Smooth muscle cell (in vitro differentiated cells): Measurements from ENCODE around the gene PRPF8. TPM values are rescaled to one million over a fixed set of nuclear protein-coding genes. Genes with fewer than 3 reads are reported as not detected.

Experiments used
- DNase-seq: peaks from one replicate; lab custom pipeline; 2025; ENCODE audit not compliant: unreplicated experiment; lab: John Stamatoyannopoulos, UW
- H2AFZ ChIP-seq: fragments of 200-600 bp; sonication (generic); 2 replicates; pipeline ENCODE4 v1.6.0; 2016; ENCODE audit warnings: antibody characterized with exemption, low read depth, mild to moderate bottlenecking
- H3F3A ChIP-seq: fragments of 200-600 bp; sonication (generic); 2 replicates; pipeline ENCODE4 v1.6.0; 2017; ENCODE audit warnings: antibody characterized with exemption, low read depth
- H3K27ac ChIP-seq: fragments of 200-600 bp; sonication (generic); 2 replicates; pipeline ENCODE4 v1.5.1; 2016; ENCODE audit warnings: low read depth, mild to moderate bottlenecking
- H3K27me3 ChIP-seq: fragments of 200-600 bp; sonication (generic); 2 replicates; pipeline ENCODE4 v1.6.1; 2016; ENCODE audit warnings: low read depth, mild to moderate bottlenecking
- H3K36me3 ChIP-seq: fragments of 200-600 bp; sonication (generic); 2 replicates; pipeline ENCODE4 v1.5.1; 2016; ENCODE audit warnings: low read depth
- H3K4me1 ChIP-seq: fragments of 200-600 bp; sonication (generic); 2 replicates; pipeline ENCODE4 v1.5.1; 2016; ENCODE audit warnings: low read depth
- H3K4me2 ChIP-seq: fragments of 200-600 bp; sonication (generic); 2 replicates; pipeline ENCODE4 v1.6.0; 2016; ENCODE audit warnings: mild to moderate bottlenecking
- H3K4me3 ChIP-seq: fragments of 200-600 bp; sonication (generic); 2 replicates; pipeline ENCODE4 v1.5.1; 2016; ENCODE audit warnings: mild to moderate bottlenecking
- H3K79me2 ChIP-seq: fragments of 200-600 bp; sonication (generic); 2 replicates; pipeline ENCODE4 v1.6.0; 2016; ENCODE audit warnings: low read depth, mild to moderate bottlenecking
- H3K9ac ChIP-seq: fragments of 200-600 bp; sonication (generic); 2 replicates; pipeline ENCODE4 v1.6.0; 2016; ENCODE audit warnings: low read depth
- H3K9me3 ChIP-seq: fragments of 200-600 bp; sonication (generic); replicated peaks from 2 replicates; pipeline ENCODE4 v1.5.1; 2016; ENCODE audit warnings: low read depth
- H4K20me1 ChIP-seq: fragments of 200-600 bp; sonication (generic); 2 replicates; pipeline ENCODE4 v1.6.0; 2016; ENCODE audit warnings: low read depth
- WGBS: methylation state at CpG from one replicate; pipeline ENCODE4 v1.1.7; 2016; ENCODE audit warnings: low lambda C conversion rate; 5-methylcytosine and 5-hydroxymethylcytosine counted together
- polyA plus RNA-seq: library from polyadenylated mRNA; unstranded; fragments of >200 nt; fragmentation: Nextera tagmentation; extraction: Ambion mirVana; gene quantifications from 2 replicates; pipeline ENCODE4 v1.2.1, GENCODE V29; 2016
- total RNA-seq: library from RNA; depleted of rRNA; stranded (reverse); fragments of >200 nt; gene quantifications from 2 replicates; pipeline ENCODE4 v1.2.3, GENCODE V29; 2014
- TF ChIP-seq, protein P1 (sequence below): fragments of 200-600 bp; sonication (generic); IDR thresholded peaks from 2 replicates; pipeline ENCODE4 v1.5.1; 2017; ENCODE audit warnings: borderline replicate concordance, mild to moderate bottlenecking, antibody characterized with exemption; ENCODE audit not compliant: insufficient read depth, poor library complexity, severe bottlenecking

Gene PRPF8
- total and polyA plus RNA-seq, 2 experiments from 2014 or later: 99.7 to 129 TPM

DNA sequence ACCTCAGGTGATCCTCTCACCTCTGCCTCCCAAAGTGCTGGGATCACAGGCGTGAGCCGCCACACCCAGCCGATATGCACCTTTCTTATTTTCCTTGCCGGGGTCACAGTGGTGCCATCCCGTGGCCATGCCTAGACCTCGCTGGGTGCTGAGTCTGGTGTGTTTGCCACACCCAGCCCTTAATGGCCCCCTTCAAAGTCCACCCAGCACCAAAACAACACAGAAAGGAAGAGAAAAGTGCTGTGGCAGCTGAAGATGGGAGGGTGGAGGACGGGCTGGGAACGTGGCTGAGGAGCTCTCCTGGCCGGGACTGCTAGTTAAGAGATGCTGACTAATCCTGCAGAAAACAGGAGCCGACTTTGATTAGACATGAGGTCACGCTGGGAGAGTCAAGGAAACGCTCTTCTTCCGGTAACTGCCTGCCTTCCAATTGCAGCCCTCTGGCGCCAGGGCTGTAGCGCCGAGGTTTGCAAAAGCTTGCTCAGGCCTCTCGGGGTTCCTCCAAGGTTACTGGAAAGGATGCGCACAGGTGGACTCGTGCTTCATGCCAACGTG is 67.0 kb downstream of the PRPF8 start:
- Histone ChIP-seq H3K79me2 (no peaks in the 10 kb centered on the region), H3K9ac (peak overlapping the region; percentile 64), H3K4me3 (no peak overlapping the region), H3F3A (no peaks in the 10 kb centered on the region), H3K36me3 (no peaks in the 10 kb centered on the region), H3K4me1 (no peaks in the 10 kb centered on the region), H3K27ac (peak overlapping the region; percentile 74), H2AFZ (peak overlapping the region; percentile 74), H3K27me3 (no peaks in the 10 kb centered on the region), H3K4me2 (peak overlapping the region; percentile 66), H3K9me3 (no peaks in the 10 kb centered on the region), H4K20me1 (no peaks in the 10 kb centered on the region)
- 43% methylated on average over 20 of the region's 20 CpGs for WGBS
- TF ChIP-seq, protein P1, sequence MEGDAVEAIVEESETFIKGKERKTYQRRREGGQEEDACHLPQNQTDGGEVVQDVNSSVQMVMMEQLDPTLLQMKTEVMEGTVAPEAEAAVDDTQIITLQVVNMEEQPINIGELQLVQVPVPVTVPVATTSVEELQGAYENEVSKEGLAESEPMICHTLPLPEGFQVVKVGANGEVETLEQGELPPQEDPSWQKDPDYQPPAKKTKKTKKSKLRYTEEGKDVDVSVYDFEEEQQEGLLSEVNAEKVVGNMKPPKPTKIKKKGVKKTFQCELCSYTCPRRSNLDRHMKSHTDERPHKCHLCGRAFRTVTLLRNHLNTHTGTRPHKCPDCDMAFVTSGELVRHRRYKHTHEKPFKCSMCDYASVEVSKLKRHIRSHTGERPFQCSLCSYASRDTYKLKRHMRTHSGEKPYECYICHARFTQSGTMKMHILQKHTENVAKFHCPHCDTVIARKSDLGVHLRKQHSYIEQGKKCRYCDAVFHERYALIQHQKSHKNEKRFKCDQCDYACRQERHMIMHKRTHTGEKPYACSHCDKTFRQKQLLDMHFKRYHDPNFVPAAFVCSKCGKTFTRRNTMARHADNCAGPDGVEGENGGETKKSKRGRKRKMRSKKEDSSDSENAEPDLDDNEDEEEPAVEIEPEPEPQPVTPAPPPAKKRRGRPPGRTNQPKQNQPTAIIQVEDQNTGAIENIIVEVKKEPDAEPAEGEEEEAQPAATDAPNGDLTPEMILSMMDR: no peak
- no peak for DNase-seq

DNA sequence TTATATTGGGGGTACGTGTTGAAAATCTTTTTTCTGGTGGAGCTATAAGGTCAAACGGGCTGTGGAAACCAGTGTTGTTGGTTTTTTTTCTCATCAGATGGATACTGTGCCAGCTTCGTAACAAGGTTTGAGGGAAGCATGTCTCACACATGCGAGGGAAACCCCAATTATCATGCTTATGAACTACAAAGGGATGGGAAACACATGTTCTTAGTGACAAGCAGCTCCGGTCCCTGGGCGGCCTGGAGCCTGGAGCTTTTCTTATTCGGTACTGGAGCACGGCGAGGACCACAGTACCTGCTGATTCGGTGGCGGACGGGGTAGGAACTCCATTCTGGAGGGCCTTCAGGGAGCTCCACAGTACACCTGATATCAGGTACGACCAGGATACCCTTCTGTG is 68.6 kb downstream of the PRPF8 start:
- H3K9me3 ChIP-seq: no peaks in the 10 kb centered on the region
- H3K27ac ChIP-seq: no peak overlapping the region
- H3K4me1 ChIP-seq: no peaks in the 10 kb centered on the region
- no peaks in the 10 kb centered on the region for H3K27me3 ChIP-seq
- no peak overlapping the region for H3K4me3 ChIP-seq
- H3K36me3 ChIP-seq: no peaks in the 10 kb centered on the region
- H3K9ac ChIP-seq: no peak overlapping the region
- 90% methylated on average over 13 of the region's 13 CpGs for WGBS
- H3F3A ChIP-seq: no peaks in the 10 kb centered on the region
- H3K79me2 ChIP-seq: no peaks in the 10 kb centered on the region
- no peak for DNase-seq
- H3K4me2 ChIP-seq: no peak overlapping the region
- no peak overlapping the region for H2AFZ ChIP-seq
- no peaks in the 10 kb centered on the region for H4K20me1 ChIP-seq
- TF ChIP-seq, protein P1: no peak

DNA sequence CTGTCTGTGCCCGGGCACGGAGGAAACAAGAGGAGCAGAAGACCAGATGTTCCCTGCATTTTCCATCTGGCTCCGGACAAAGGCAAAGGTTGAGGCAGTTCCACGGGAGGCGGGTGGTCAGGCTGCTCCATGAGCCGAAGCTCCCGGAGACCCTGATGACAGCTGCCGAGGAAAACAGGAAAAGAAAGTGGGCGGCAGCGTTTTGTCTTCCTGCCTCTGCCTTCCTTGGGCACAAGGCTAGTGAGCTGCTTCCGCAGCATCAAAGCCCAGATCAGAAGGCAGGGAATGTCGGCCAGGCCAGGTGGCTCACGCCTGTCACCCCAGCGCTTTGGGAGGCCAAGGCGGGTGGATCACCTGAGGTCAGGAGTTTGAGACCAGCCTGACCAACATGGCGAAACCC is 72.3 kb downstream of the PRPF8 start:
- Histone ChIP-seq H3F3A (peaks cover 9% of the 10 kb centered on the region), H3K9me3 (no peaks in the 10 kb centered on the region), H3K36me3 (no peaks in the 10 kb centered on the region), H3K27ac (no peak overlapping the region), H3K4me1 (no peaks in the 10 kb centered on the region), H3K27me3 (no peaks in the 10 kb centered on the region), H3K4me2 (no peak overlapping the region), H3K79me2 (no peaks in the 10 kb centered on the region), H3K9ac (no peak overlapping the region), H3K4me3 (no peak overlapping the region), H2AFZ (no peak overlapping the region), H4K20me1 (no peaks in the 10 kb centered on the region)
- DNase-seq: no peak
- TF ChIP-seq, protein P1: no peak
- 83% methylated on average over 16 of the region's 16 CpGs for WGBS

DNA sequence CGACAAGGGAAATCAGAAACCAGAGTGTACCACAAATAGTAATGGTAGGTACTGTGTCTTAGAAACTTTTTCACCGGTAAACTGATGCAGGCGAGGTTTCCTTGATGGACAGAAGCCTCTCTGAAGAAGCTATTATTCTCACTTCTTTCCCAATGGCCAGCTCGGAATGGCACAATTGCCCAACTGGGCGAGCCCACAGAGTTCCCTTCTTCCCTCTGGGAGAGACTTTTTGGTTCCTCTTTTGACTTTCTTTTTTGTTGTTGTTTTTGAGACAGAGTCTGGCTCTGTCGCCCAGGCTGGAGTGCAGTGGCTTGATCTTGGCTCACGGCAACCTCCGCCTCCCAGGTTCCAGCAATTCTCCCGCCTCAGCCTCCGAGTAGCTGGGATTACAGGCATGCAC is 73.0 kb downstream of the PRPF8 start:
- TF ChIP-seq, protein P1: no peak
- Histone ChIP-seq H3K27ac (no peak overlapping the region), H3K79me2 (no peaks in the 10 kb centered on the region), H3K4me3 (no peak overlapping the region), H2AFZ (no peak overlapping the region), H3K9me3 (no peaks in the 10 kb centered on the region), H3K9ac (no peak overlapping the region), H3K36me3 (no peaks in the 10 kb centered on the region), H4K20me1 (no peaks in the 10 kb centered on the region), H3F3A (peaks cover 9% of the 10 kb centered on the region), H3K27me3 (no peaks in the 10 kb centered on the region), H3K4me1 (no peaks in the 10 kb centered on the region), H3K4me2 (no peak overlapping the region)
- WGBS: 99% methylated on average over 10 of the region's 10 CpGs
- no peak for DNase-seq
